ENCODE results near the gene GYG2. TPM values are rescaled to one million over a fixed set of nuclear protein-coding genes. Genes with fewer than 3 reads are reported as not detected.

The GYG2 gene
- total and polyA plus RNA-seq, 2 experiments from 2014 or later: 41.4 to 44.3 TPM

DNA sequence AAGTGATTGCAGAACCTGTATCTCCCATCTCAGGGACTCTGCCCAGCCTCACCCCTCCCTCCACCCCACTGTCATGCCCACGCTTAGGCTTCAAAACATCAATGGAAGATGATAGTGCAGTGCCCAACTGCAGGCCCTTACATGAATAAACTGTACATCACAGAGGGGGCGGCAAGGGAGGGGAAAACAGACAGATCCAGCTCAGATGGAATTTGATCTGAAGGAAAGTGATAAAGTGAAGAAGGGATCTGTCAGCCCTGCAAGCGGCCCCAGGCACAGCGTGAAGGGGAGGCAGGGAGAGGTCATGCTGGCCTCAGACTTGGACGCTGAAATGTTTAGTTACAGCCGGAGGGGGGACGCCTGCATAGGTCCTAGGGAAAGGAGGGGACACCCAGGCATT, 38.5 kb downstream of the GYG2 start:
- DNase-seq (ENCODE audit: low spot score): no peak
- Histone ChIP-seq H3K27ac (no peak overlapping the region), H3K4me2 (no peak overlapping the region), H3K36me3 (replicated peaks; ENCODE audit: insufficient read depth, low read depth) (no peaks in the 10 kb centered on the region), H3K9me2 (replicated peaks; ENCODE audit: insufficient read depth) (no peaks in the 10 kb centered on the region), H4K20me1 (ENCODE audit: insufficient read depth, poor library complexity, severe bottlenecking) (no peaks in the 10 kb centered on the region), H3K79me2 (no peaks in the 10 kb centered on the region), H3K4me1 (ENCODE audit: insufficient read depth) (no peaks in the 10 kb centered on the region), H3K4me3 (no peak overlapping the region), H3K9me3 (ENCODE audit: low read depth) (no peaks in the 10 kb centered on the region), H3K27me3 (no peaks in the 10 kb centered on the region), H2AFZ (no peak overlapping the region)
- 78% methylated on average over 7 of the region's 7 CpGs for WGBS (ENCODE audit: low lambda C conversion rate, missing lambda C conversion rate)
- TF ChIP-seq EZH2phosphoT487 (IDR thresholded peaks at IDR 0.05; ENCODE audit: low read depth, severe bottlenecking, unreplicated experiment) (no peak), EZH2 (IDR thresholded peaks at IDR 0.05; ENCODE audit: borderline replicate concordance) (no peak)
- TF ChIP-seq, protein P1, sequence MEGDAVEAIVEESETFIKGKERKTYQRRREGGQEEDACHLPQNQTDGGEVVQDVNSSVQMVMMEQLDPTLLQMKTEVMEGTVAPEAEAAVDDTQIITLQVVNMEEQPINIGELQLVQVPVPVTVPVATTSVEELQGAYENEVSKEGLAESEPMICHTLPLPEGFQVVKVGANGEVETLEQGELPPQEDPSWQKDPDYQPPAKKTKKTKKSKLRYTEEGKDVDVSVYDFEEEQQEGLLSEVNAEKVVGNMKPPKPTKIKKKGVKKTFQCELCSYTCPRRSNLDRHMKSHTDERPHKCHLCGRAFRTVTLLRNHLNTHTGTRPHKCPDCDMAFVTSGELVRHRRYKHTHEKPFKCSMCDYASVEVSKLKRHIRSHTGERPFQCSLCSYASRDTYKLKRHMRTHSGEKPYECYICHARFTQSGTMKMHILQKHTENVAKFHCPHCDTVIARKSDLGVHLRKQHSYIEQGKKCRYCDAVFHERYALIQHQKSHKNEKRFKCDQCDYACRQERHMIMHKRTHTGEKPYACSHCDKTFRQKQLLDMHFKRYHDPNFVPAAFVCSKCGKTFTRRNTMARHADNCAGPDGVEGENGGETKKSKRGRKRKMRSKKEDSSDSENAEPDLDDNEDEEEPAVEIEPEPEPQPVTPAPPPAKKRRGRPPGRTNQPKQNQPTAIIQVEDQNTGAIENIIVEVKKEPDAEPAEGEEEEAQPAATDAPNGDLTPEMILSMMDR (IDR thresholded peaks at IDR 0.05; ENCODE audit: poor library complexity): no peak

DNA sequence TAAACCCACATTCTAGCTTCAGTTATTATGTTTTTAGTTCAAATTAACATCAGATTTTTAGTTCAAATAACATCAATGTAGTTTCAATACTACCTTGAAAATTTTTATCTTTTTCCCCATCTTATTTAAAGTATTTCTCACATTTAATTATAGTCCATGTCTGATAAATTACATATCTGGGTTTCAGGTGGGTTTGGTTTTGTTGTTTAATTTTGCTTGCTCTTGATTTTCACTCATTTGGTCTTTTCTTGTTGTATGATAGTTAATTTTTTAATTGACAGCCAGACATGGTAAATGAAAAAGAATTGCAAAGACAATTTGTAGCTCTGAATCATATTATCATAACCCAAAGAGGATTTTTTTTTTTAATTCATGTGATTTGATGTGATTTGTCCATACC, 41.9 kb downstream of the GYG2 start:
- Histone ChIP-seq H3K27me3 (no peaks in the 10 kb centered on the region), H3K4me1 (ENCODE audit: insufficient read depth) (no peaks in the 10 kb centered on the region), H3K4me2 (no peak overlapping the region), H2AFZ (no peak overlapping the region), H3K4me3 (no peak overlapping the region), H3K9me2 (replicated peaks; ENCODE audit: insufficient read depth) (no peaks in the 10 kb centered on the region), H3K36me3 (replicated peaks; ENCODE audit: insufficient read depth, low read depth) (no peaks in the 10 kb centered on the region), H3K9me3 (ENCODE audit: low read depth) (no peaks in the 10 kb centered on the region), H3K27ac (no peak overlapping the region), H3K79me2 (no peaks in the 10 kb centered on the region), H4K20me1 (ENCODE audit: insufficient read depth, poor library complexity, severe bottlenecking) (no peaks in the 10 kb centered on the region)
- TF ChIP-seq, protein P1 (IDR thresholded peaks at IDR 0.05; ENCODE audit: poor library complexity): no peak
- TF ChIP-seq EZH2 (IDR thresholded peaks at IDR 0.05; ENCODE audit: borderline replicate concordance): no peak
- no peak for TF ChIP-seq EZH2phosphoT487 (IDR thresholded peaks at IDR 0.05; ENCODE audit: low read depth, severe bottlenecking, unreplicated experiment)
- no peak for DNase-seq (ENCODE audit: low spot score)

DNA sequence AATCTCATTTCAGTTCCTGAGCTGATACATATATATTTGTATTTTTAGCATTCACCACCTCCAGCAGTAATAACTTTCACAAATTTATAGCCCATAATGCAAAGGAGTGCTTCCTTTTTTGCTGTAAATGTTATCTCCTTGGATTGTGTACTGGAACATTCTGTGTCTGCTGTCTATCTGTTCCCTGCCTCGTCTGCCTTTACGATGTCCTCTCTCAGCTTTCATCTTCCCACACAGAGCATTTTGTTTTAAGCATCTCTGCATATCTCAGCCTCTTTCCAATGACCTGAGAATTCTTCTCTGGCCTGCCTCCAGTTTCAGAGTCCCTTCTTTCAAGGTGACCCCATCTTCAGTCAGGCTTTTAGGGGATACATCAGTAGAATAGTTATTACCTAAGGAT, 43.1 kb downstream of the GYG2 start:
- Histone ChIP-seq H4K20me1 (ENCODE audit: insufficient read depth, poor library complexity, severe bottlenecking) (no peaks in the 10 kb centered on the region), H3K27me3 (no peaks in the 10 kb centered on the region), H3K27ac (peak overlapping the region; percentile 11), H3K9me2 (replicated peaks; ENCODE audit: insufficient read depth) (no peaks in the 10 kb centered on the region), H3K4me1 (ENCODE audit: insufficient read depth) (no peaks in the 10 kb centered on the region), H3K4me3 (no peak overlapping the region), H3K9me3 (ENCODE audit: low read depth) (no peaks in the 10 kb centered on the region), H3K36me3 (replicated peaks; ENCODE audit: insufficient read depth, low read depth) (no peaks in the 10 kb centered on the region), H3K4me2 (peak overlapping the region; percentile 2), H2AFZ (no peak overlapping the region), H3K79me2 (no peaks in the 10 kb centered on the region)
- no peak for DNase-seq (ENCODE audit: low spot score)
- 43% methylated on average over 2 of the region's 2 CpGs for WGBS (ENCODE audit: low lambda C conversion rate, missing lambda C conversion rate)
- TF ChIP-seq, protein P1 (IDR thresholded peaks at IDR 0.05; ENCODE audit: poor library complexity): no peak
- TF ChIP-seq EZH2phosphoT487 (IDR thresholded peaks at IDR 0.05; ENCODE audit: low read depth, severe bottlenecking, unreplicated experiment): no peak

DNA sequence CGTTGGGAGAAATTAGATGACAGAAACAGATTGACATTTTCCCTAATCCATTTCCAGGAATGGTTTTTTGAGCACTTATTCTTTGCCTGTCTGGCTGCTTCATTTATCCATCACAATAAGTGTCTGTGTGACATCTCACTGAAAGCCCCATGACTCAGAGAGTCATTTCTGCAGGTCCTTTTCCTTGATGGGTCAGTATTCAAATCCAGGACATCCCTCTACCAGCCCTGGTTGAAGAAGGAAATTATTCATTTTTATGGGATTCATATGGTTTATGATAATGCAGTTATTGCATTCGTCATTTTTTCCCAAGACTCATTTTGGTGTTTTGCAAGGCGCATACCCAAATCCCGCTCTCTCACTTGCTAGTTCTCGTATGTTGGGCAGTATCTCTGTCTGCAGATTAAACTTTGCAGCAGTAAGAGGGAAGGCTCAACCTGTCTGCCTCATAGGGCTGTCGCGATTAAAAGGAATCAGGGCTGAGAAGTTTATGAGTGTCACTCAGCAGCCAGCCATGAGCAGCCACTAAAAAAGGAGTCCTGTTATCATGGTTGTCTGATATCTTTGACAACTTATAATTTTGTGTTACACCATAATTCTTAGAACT, 44.0 kb downstream of the GYG2 start:
- Histone ChIP-seq H3K36me3 (replicated peaks; ENCODE audit: insufficient read depth, low read depth) (no peaks in the 10 kb centered on the region), H3K9me2 (replicated peaks; ENCODE audit: insufficient read depth) (no peaks in the 10 kb centered on the region), H2AFZ (no peak overlapping the region), H3K4me3 (no peak overlapping the region), H3K79me2 (no peaks in the 10 kb centered on the region), H3K4me1 (ENCODE audit: insufficient read depth) (no peaks in the 10 kb centered on the region), H3K4me2 (no peak overlapping the region), H3K27ac (peak overlapping the region; percentile 11), H3K27me3 (no peaks in the 10 kb centered on the region), H3K9me3 (ENCODE audit: low read depth) (no peaks in the 10 kb centered on the region), H4K20me1 (ENCODE audit: insufficient read depth, poor library complexity, severe bottlenecking) (no peaks in the 10 kb centered on the region)
- TF ChIP-seq EZH2phosphoT487 (IDR thresholded peaks at IDR 0.05; ENCODE audit: low read depth, severe bottlenecking, unreplicated experiment): no peak
- TF ChIP-seq, protein P1 (IDR thresholded peaks at IDR 0.05; ENCODE audit: poor library complexity): no peak
- TF ChIP-seq EZH2 (IDR thresholded peaks at IDR 0.05; ENCODE audit: borderline replicate concordance): no peak
- no peak for DNase-seq (ENCODE audit: low spot score)
- 84% methylated on average over 7 of the region's 7 CpGs for WGBS (ENCODE audit: low lambda C conversion rate, missing lambda C conversion rate)

All from hepatocyte (in vitro differentiated cells).